Keratinocyte (primary cell): ENCODE results near the gene ALG5.

Experiments used
- CTCF ChIP-seq, 3 experiments: IDR thresholded peaks in 1 of 3; conservative IDR thresholded peaks in 1 of 3; optimal IDR thresholded peaks in 1 of 3; 2 replicates in 2 of 3; 3 replicates in 1 of 3; pipeline versions ENCODE3 to v1.5.1; 2011; ENCODE audit warnings: low read length in 3 of 3, mild to moderate bottlenecking in 3 of 3, moderate library complexity in 2 of 3, control low read depth in 1 of 3, inconsistent platforms in 1 of 3; ENCODE audit not compliant: insufficient read depth in 2 of 3; ENCODE audit errors: extremely low read depth in 1 of 3
- EZH2 ChIP-seq: IDR thresholded peaks from one replicate; pipeline ENCODE4 v1.6.1; 2012; ENCODE audit warnings: inconsistent platforms, mild to moderate bottlenecking, low read length, moderate library complexity

GRCh38 chr13:37001921-37002250, 2.7 kb upstream of the ALG5 start:
- TF ChIP-seq CTCF (optimal IDR thresholded peaks at IDR 0.05 in 1 of 3, IDR thresholded peaks at IDR 0.05 in 1 of 3, conservative IDR thresholded peaks at IDR 0.05 in 1 of 3; ENCODE audit: extremely low read depth in 1 of 3, insufficient read depth in 2 of 3, low read length in 3 of 3) = no peak
- no peak for TF ChIP-seq EZH2
